H9 (cell line): Measurements from ENCODE around the gene NEK6. TPM values are rescaled to one million over a fixed set of nuclear protein-coding genes. Genes with fewer than 3 reads are reported as not detected.

Source experiments
- DNase-seq: peaks from one replicate; pipeline ENCODE4 v3.0.0-alpha.2; 2017
- H2AFZ ChIP-seq: one replicate; pipeline ENCODE4 v1.6.1; 2013; ENCODE audit warnings: mild to moderate bottlenecking, low read length, control low read depth, moderate library complexity
- H2AK5ac ChIP-seq: 2 replicates; pipeline ENCODE4 v1.6.1; 2013; ENCODE audit warnings: low read length, control low read depth, mixed read lengths; ENCODE audit not compliant: insufficient read length
- H2BK120ac ChIP-seq: one replicate; pipeline ENCODE4 v1.6.1; 2013; ENCODE audit warnings: low read depth, mild to moderate bottlenecking, low read length, control low read depth, inconsistent platforms; ENCODE audit not compliant: poor library complexity, severe bottlenecking
- H2BK12ac ChIP-seq: 2 replicates; pipeline ENCODE4 v1.6.1; 2013; ENCODE audit warnings: low read length, control low read depth, mixed read lengths, low read depth; ENCODE audit not compliant: insufficient read length
- H2BK15ac ChIP-seq: 2 replicates; pipeline ENCODE4 v1.6.1; 2013; ENCODE audit warnings: low read depth, low read length, control low read depth
- H2BK20ac ChIP-seq: one replicate; pipeline ENCODE4 v1.6.1; 2013; ENCODE audit warnings: low read depth, mild to moderate bottlenecking, low read length, control low read depth, inconsistent platforms; ENCODE audit not compliant: poor library complexity, severe bottlenecking
- H2BK5ac ChIP-seq: 2 replicates; pipeline ENCODE4 v1.6.1; 2013; ENCODE audit warnings: low read length, control low read depth, mixed read lengths; ENCODE audit not compliant: insufficient read length
- H3K14ac ChIP-seq: 2 replicates; pipeline ENCODE4 v1.6.1; 2013; ENCODE audit warnings: low read length, control low read depth; ENCODE audit not compliant: insufficient read depth
- H3K18ac ChIP-seq: 2 replicates; pipeline ENCODE4 v1.6.1; 2013; ENCODE audit warnings: low read depth, mild to moderate bottlenecking, mixed read lengths, low read length, control low read depth; ENCODE audit not compliant: insufficient read length
- H3K23ac ChIP-seq: 2 replicates; pipeline ENCODE4 v1.6.1; 2013; ENCODE audit warnings: low read length, control low read depth, mixed read lengths, low read depth; ENCODE audit not compliant: insufficient read length
- H3K23me2 ChIP-seq: 2 replicates; pipeline ENCODE4 v1.6.1; 2013; ENCODE audit warnings: low read depth, mild to moderate bottlenecking, mixed read lengths, low read length, control low read depth; ENCODE audit not compliant: insufficient read length, poor library complexity, severe bottlenecking
- H3K27ac ChIP-seq: 2 replicates; pipeline ENCODE4 v1.5.1; 2013; ENCODE audit warnings: low read length, control low read depth, mixed read lengths, low read depth; ENCODE audit not compliant: insufficient read length
- H3K27me3 ChIP-seq: 2 replicates; pipeline ENCODE4 v1.6.1; 2013; ENCODE audit warnings: low read length, control low read depth, inconsistent platforms; ENCODE audit not compliant: insufficient read depth
- H3K4ac ChIP-seq: 2 replicates; pipeline ENCODE4 v1.6.1; 2013; ENCODE audit warnings: low read depth, mild to moderate bottlenecking, control low read depth, inconsistent platforms, low read length, moderate library complexity
- H3K4me1 ChIP-seq: 2 replicates; pipeline ENCODE4 v1.6.1; 2013; ENCODE audit warnings: low read length, control low read depth, inconsistent platforms; ENCODE audit not compliant: insufficient read depth
- H3K4me2 ChIP-seq: 2 replicates; pipeline ENCODE4 v1.6.1; 2013; ENCODE audit warnings: low read length, control low read depth, mixed read lengths; ENCODE audit not compliant: insufficient read length, insufficient read depth
- H3K56ac ChIP-seq: 2 replicates; pipeline ENCODE4 v1.6.1; 2013; ENCODE audit warnings: low read depth, mild to moderate bottlenecking, mixed read lengths, low read length, control low read depth; ENCODE audit not compliant: insufficient read length
- H3K79me1 ChIP-seq: 2 replicates; pipeline ENCODE4 v1.6.1; 2013; ENCODE audit warnings: low read depth, mild to moderate bottlenecking, moderate library complexity, low read length, control low read depth, inconsistent platforms; ENCODE audit not compliant: insufficient read depth, poor library complexity, severe bottlenecking
- H3K79me2 ChIP-seq: 2 replicates; pipeline ENCODE4 v1.6.1; 2013; ENCODE audit warnings: low read length, control low read depth, inconsistent platforms; ENCODE audit not compliant: insufficient read depth
- H3K9ac ChIP-seq: 2 replicates; pipeline ENCODE4 v1.6.1; 2013; ENCODE audit warnings: low read length, control low read depth, mixed read lengths; ENCODE audit not compliant: insufficient read length; ENCODE audit errors: extremely low read depth
- H3K9me3 ChIP-seq: one replicate; pipeline ENCODE4 v1.6.1; 2013; ENCODE audit warnings: low read depth, low read length, inconsistent platforms; ENCODE audit not compliant: control insufficient read depth
- H3T11ph ChIP-seq: one replicate; pipeline ENCODE4 v1.6.1; 2013; ENCODE audit warnings: mild to moderate bottlenecking, low read length, control low read depth, inconsistent platforms
- H4K20me1 ChIP-seq: one replicate; pipeline ENCODE4 v1.6.1; 2013; ENCODE audit not compliant: control insufficient read depth, insufficient read length, insufficient read depth
- H4K5ac ChIP-seq: 2 replicates; pipeline ENCODE4 v1.6.1; 2013; ENCODE audit warnings: low read depth, mild to moderate bottlenecking, mixed read lengths, low read length, control low read depth; ENCODE audit not compliant: insufficient read length
- H4K8ac ChIP-seq: replicated peaks from 2 replicates; pipeline ENCODE4 v1.6.1; 2013; ENCODE audit warnings: low read length, control low read depth, mixed read lengths, low read depth; ENCODE audit not compliant: insufficient read length
- H4K91ac ChIP-seq: 2 replicates; pipeline ENCODE4 v1.6.1; 2013; ENCODE audit warnings: low read depth, mild to moderate bottlenecking, moderate library complexity, mixed read lengths, low read length, control low read depth; ENCODE audit not compliant: insufficient read length
- H3K27ac Mint-ChIP-seq, 3 experiments: 2 replicates in 2 of 3; 3 replicates in 1 of 3; pipeline ENCODE4 v1.8.0; 2020 to 2021; ENCODE audit warnings: mixed read lengths in 3 of 3, mild to moderate bottlenecking in 1 of 3, moderate library complexity in 1 of 3
- H3K27me3 Mint-ChIP-seq: 2 replicates; pipeline ENCODE4 v1.8.0; 2021; ENCODE audit warnings: low read depth, mild to moderate bottlenecking, moderate library complexity, mixed read lengths
- H3K36me3 Mint-ChIP-seq, 3 experiments: 2 replicates in 2 of 3; 3 replicates in 1 of 3; pipeline ENCODE4 v1.8.0; 2020 to 2021; ENCODE audit warnings: low read depth in 3 of 3, mixed read lengths in 3 of 3; ENCODE audit not compliant: insufficient read depth in 1 of 3
- H3K4me1 Mint-ChIP-seq, 2 experiments: 2 replicates each; pipeline ENCODE4 v1.8.0; 2020; ENCODE audit warnings: mixed read lengths in 2 of 2
- H3K4me3 Mint-ChIP-seq, 2 experiments: 2 replicates in 1 of 2; 3 replicates in 1 of 2; pipeline ENCODE4 v1.8.0; 2020 to 2021; ENCODE audit warnings: mild to moderate bottlenecking in 2 of 2, mixed read lengths in 2 of 2, moderate library complexity in 1 of 2
- H3K9me3 Mint-ChIP-seq, 2 experiments: 2 replicates in 1 of 2; 3 replicates in 1 of 2; pipeline ENCODE4 v1.8.0; 2020; ENCODE audit warnings: mild to moderate bottlenecking in 2 of 2, mixed read lengths in 2 of 2, moderate library complexity in 1 of 2
- CTCF ChIP-seq: fragments of 200-600 bp; sonication (generic); conservative IDR thresholded peaks from 3 replicates; pipeline ENCODE4 v1.8.0; 2021; ENCODE audit warnings: antibody characterized with exemption, mild to moderate bottlenecking
- WGBS: extraction: QIAGEN DNeasy Blood & Tissue Kit; methylation state at CpG from one replicate; pipeline ENCODE4 v1.1.7; 2013; ENCODE audit warnings: missing lambda C conversion rate, low lambda C conversion rate, mixed read lengths; ENCODE audit not compliant: insufficient read length; ENCODE audit errors: extremely low coverage; 5-methylcytosine and 5-hydroxymethylcytosine counted together
- total RNA-seq: library from RNA; stranded (reverse); gene quantifications from 2 replicates; pipeline ENCODE4 v1.2.1, GENCODE V29; 2021

NEK6 gene
- total RNA-seq, 1 experiment from 2014 or later, result 14.3 TPM

- H3K23ac ChIP-seq, result no peak overlapping the region
- H3K23me2 ChIP-seq, result no peaks in the 10 kb centered on the region
- WGBS, result no CpG with 5 or more reads among the region's 12 CpGs
- H3K27ac ChIP-seq, result no peak overlapping the region
- H2BK20ac ChIP-seq, result no peak overlapping the region
- H3K4me1 ChIP-seq, result no peaks in the 10 kb centered on the region
- no peaks in the 10 kb centered on the region for H3K79me1 ChIP-seq
- TF ChIP-seq CTCF, result no peak
- no peak overlapping the region for H4K5ac ChIP-seq
- H2BK15ac ChIP-seq, result no peak overlapping the region
- no peak overlapping the region for H3K4ac ChIP-seq
- no peak overlapping the region for H4K8ac ChIP-seq
- Mint-ChIP-seq H3K4me1 (peaks cover 6 to 19% of the 10 kb centered on the region in 2 experiments; a peak in 3 of 4 replicates), H3K9me3 (no peaks in the 10 kb centered on the region), H3K4me3 (no peak overlapping the region), H3K27me3 (peaks cover 4% of the 10 kb centered on the region; the same call in 1 of the 2 replicates), H3K27ac (no peak overlapping the region), H3K36me3 (no peaks in the 10 kb centered on the region)
- H3K18ac ChIP-seq, result no peak overlapping the region
- no peak overlapping the region for H3T11ph ChIP-seq
- H2AK5ac ChIP-seq, result no peak overlapping the region
- no peaks in the 10 kb centered on the region for H3K79me2 ChIP-seq
- no peaks in the 10 kb centered on the region for H3K9me3 ChIP-seq
- H3K14ac ChIP-seq, result no peak overlapping the region
- H2BK5ac ChIP-seq, result no peak overlapping the region
- H2BK120ac ChIP-seq, result no peak overlapping the region
- H3K9ac ChIP-seq, result no peak overlapping the region
- H4K91ac ChIP-seq, result no peak overlapping the region
- H4K20me1 ChIP-seq, result no peaks in the 10 kb centered on the region
- no peak overlapping the region for H2BK12ac ChIP-seq
- H3K27me3 ChIP-seq, result no peaks in the 10 kb centered on the region
- H3K56ac ChIP-seq, result no peak overlapping the region
- DNase-seq, result no peak
- no peak overlapping the region for H2AFZ ChIP-seq
- H3K4me2 ChIP-seq, result no peak overlapping the region
Measured at GRCh38 chr9:124213396-124213795, 44.4 kb upstream of the NEK6 start.
